Mucosa of descending colon (tissue), 3 donors: Measurements from ENCODE around the gene SMURF1. TPM values are rescaled to one million over a fixed set of nuclear protein-coding genes. Genes with fewer than 3 reads are reported as not detected.

ENCODE experiments used
- ATAC-seq: fragments of 200-7000 bp; cut with Tn5 transposase; one replicate; pipeline ENCODE4 v1.9.1; 2020; ENCODE audit warnings: mild to moderate bottlenecking, moderate library complexity
- DNase-seq, 3 donors: peaks; one replicate each; pipeline ENCODE4 v3.0.0-alpha.2; 2020
- H3K36me3 ChIP-seq: fragments of 200-600 bp; one replicate; pipeline ENCODE4 v1.8.0; 2021; ENCODE audit warnings: low read depth, mild to moderate bottlenecking
- H3K4me1 ChIP-seq: fragments of 200-600 bp; one replicate; pipeline ENCODE4 v1.8.0; 2021; ENCODE audit warnings: low read depth, mild to moderate bottlenecking
- H3K4me3 ChIP-seq: fragments of 200-600 bp; one replicate; pipeline ENCODE4 v1.8.0; 2021; ENCODE audit warnings: mild to moderate bottlenecking
- H3K9me3 ChIP-seq: fragments of 200-600 bp; one replicate; pipeline ENCODE4 v1.8.0; 2021; ENCODE audit warnings: mild to moderate bottlenecking
- intact Hi-C, 2 donors: fragments of 100-400 bp; cut with DNase I in 1 of 2; cut with micrococcal nuclease in 1 of 2; formaldehyde crosslinking; loops; one replicate each; pipeline versions ENCODE4 v1.11.0 to v1.11.1; 2022; cut with DNase I, micrococcal nuclease
- total RNA-seq, 3 donors: library from RNA; stranded (reverse); fragmentation: NEBNext Ultra II Directional in 2 of 3; extraction: Animal tissue kit (Norgen Biotek cat#: 25700) in 2 of 3; gene quantifications; one replicate each; pipeline versions ENCODE4 v1.2.1 to v1.2.4, GENCODE V29; 2021 to 2023
- TF ChIP-seq, protein P1 (sequence below): fragments of 200-600 bp; IDR thresholded peaks from one replicate; pipeline ENCODE4 v1.8.0; 2022; ENCODE audit warnings: antibody characterized with exemption, mild to moderate bottlenecking
- donor health status: DM: no; HTN: no; CAD: no; lungs with moderate emphysema.
- donor health status: DM: no; HTN: no; CAD: no.
- donor health status: DM: no; HTN: yes; CAD: no.

Gene SMURF1
- total RNA-seq, 3 donors from 2014 or later = 28.4 to 36.0 (median 31.2) TPM

GRCh38 chr7:99133766-99134564 is 9.9 kb downstream of the SMURF1 start:
- TF ChIP-seq, protein P1, sequence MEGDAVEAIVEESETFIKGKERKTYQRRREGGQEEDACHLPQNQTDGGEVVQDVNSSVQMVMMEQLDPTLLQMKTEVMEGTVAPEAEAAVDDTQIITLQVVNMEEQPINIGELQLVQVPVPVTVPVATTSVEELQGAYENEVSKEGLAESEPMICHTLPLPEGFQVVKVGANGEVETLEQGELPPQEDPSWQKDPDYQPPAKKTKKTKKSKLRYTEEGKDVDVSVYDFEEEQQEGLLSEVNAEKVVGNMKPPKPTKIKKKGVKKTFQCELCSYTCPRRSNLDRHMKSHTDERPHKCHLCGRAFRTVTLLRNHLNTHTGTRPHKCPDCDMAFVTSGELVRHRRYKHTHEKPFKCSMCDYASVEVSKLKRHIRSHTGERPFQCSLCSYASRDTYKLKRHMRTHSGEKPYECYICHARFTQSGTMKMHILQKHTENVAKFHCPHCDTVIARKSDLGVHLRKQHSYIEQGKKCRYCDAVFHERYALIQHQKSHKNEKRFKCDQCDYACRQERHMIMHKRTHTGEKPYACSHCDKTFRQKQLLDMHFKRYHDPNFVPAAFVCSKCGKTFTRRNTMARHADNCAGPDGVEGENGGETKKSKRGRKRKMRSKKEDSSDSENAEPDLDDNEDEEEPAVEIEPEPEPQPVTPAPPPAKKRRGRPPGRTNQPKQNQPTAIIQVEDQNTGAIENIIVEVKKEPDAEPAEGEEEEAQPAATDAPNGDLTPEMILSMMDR = no peak
- Histone ChIP-seq H3K9me3 (no peaks in the 10 kb centered on the region), H3K36me3 (no peaks in the 10 kb centered on the region), H3K4me3 (no peak overlapping the region), H3K4me1 (peaks cover 36% of the 10 kb centered on the region)
- DNase-seq (no peak), ATAC-seq (peak; percentile 42)
- intact Hi-C loops = no loop called here

- TF ChIP-seq, protein P1 = no peak
- intact Hi-C loops = no loop called here
- DNase-seq (no peak), ATAC-seq (peak; percentile 66)
- no peak overlapping the region for H3K4me3 ChIP-seq
- peaks cover 47% of the 10 kb centered on the region for H3K4me1 ChIP-seq
- H3K36me3 ChIP-seq = no peaks in the 10 kb centered on the region
- H3K9me3 ChIP-seq = no peaks in the 10 kb centered on the region
Observed at GRCh38 chr7:99132595-99133321, 11.2 kb downstream of the SMURF1 start.

DNA sequence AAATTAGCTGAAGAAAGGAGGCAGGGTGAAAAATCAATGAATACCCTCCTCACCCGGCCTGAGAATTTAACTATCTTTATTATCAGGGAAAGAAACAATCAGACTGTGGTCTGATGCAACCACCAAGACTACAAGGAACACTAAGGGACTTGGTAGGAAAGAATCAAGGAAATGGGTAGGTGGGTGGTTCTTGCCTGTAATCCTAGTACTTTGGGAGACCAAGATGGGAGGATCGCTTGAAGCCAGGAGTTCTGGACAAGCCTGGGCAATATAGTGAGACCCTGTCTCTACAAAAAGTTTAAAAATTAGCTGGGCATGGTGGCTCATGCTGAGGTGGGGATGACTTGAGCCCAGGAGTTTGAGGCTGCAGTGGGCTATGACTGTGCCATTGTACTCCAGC is 12.6 kb downstream of the SMURF1 start:
- H3K4me3 ChIP-seq = no peak overlapping the region
- no peaks in the 10 kb centered on the region for H3K9me3 ChIP-seq
- intact Hi-C loops = no loop called here
- no peaks in the 10 kb centered on the region for H3K36me3 ChIP-seq
- ATAC-seq (no peak), DNase-seq (no peak)
- peaks cover 47% of the 10 kb centered on the region for H3K4me1 ChIP-seq
- TF ChIP-seq, protein P1 = no peak

GRCh38 chr7:99129536-99129935 is 14.4 kb downstream of the SMURF1 start:
- Histone ChIP-seq H3K4me3 (no peak overlapping the region), H3K9me3 (no peaks in the 10 kb centered on the region), H3K36me3 (no peaks in the 10 kb centered on the region), H3K4me1 (peaks cover 47% of the 10 kb centered on the region)
- TF ChIP-seq, protein P1 = no peak
- intact Hi-C loops = no loop called here
- no peak for ATAC-seq
- no peak for DNase-seq

- DNase-seq = no peak
- intact Hi-C loops = no loop called here
- Histone ChIP-seq H3K4me3 (no peak overlapping the region), H3K4me1 (peaks cover 47% of the 10 kb centered on the region), H3K9me3 (no peaks in the 10 kb centered on the region), H3K36me3 (no peaks in the 10 kb centered on the region)
- TF ChIP-seq, protein P1 = no peak
- ATAC-seq = no peak
Observed at GRCh38 chr7:99129001-99129400, 14.9 kb downstream of the SMURF1 start.
